Transverse colon (tissue), 4 donors: ENCODE results near the gene GPC5.

Experiments
- POLR2A ChIP-seq: fragments of 450-650 bp; IDR thresholded peaks from one replicate; pipeline ENCODE4 v1.6.1; 2016; ENCODE audit warnings: antibody characterized with exemption, mild to moderate bottlenecking, moderate library complexity
- POLR2AphosphoS5 ChIP-seq, 3 donors: sonication (generic); formaldehyde crosslinking; IDR thresholded peaks; one replicate each; pipeline ENCODE4 v1.6.1; 2016; ENCODE audit warnings: antibody characterized with exemption in 3 of 3
- TF ChIP-seq, protein P1 (sequence below), 5 experiments: fragments of 200-600 bp in 3 of 5; fragments of 450-650 bp in 2 of 5; sonication (generic) in 3 of 5; IDR thresholded peaks; 1 replicate in 2 of 5; 2 replicates in 3 of 5; pipeline ENCODE4 v1.5.1; 2016 to 2017; ENCODE audit warnings: antibody characterized with exemption in 5 of 5, inconsistent platforms in 3 of 5, mild to moderate bottlenecking in 2 of 5, moderate library complexity in 1 of 5

- TF ChIP-seq, protein P1, sequence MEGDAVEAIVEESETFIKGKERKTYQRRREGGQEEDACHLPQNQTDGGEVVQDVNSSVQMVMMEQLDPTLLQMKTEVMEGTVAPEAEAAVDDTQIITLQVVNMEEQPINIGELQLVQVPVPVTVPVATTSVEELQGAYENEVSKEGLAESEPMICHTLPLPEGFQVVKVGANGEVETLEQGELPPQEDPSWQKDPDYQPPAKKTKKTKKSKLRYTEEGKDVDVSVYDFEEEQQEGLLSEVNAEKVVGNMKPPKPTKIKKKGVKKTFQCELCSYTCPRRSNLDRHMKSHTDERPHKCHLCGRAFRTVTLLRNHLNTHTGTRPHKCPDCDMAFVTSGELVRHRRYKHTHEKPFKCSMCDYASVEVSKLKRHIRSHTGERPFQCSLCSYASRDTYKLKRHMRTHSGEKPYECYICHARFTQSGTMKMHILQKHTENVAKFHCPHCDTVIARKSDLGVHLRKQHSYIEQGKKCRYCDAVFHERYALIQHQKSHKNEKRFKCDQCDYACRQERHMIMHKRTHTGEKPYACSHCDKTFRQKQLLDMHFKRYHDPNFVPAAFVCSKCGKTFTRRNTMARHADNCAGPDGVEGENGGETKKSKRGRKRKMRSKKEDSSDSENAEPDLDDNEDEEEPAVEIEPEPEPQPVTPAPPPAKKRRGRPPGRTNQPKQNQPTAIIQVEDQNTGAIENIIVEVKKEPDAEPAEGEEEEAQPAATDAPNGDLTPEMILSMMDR (IDR thresholded peaks at IDR 0.05): no peak
- no peak for TF ChIP-seq POLR2AphosphoS5 (IDR thresholded peaks at IDR 0.05)
- no peak for TF ChIP-seq POLR2A
Observed at GRCh38 chr13:91596842-91597241, 198.4 kb downstream of the GPC5 start.
